Measurements from ENCODE around the gene ELFN2.

DNA sequence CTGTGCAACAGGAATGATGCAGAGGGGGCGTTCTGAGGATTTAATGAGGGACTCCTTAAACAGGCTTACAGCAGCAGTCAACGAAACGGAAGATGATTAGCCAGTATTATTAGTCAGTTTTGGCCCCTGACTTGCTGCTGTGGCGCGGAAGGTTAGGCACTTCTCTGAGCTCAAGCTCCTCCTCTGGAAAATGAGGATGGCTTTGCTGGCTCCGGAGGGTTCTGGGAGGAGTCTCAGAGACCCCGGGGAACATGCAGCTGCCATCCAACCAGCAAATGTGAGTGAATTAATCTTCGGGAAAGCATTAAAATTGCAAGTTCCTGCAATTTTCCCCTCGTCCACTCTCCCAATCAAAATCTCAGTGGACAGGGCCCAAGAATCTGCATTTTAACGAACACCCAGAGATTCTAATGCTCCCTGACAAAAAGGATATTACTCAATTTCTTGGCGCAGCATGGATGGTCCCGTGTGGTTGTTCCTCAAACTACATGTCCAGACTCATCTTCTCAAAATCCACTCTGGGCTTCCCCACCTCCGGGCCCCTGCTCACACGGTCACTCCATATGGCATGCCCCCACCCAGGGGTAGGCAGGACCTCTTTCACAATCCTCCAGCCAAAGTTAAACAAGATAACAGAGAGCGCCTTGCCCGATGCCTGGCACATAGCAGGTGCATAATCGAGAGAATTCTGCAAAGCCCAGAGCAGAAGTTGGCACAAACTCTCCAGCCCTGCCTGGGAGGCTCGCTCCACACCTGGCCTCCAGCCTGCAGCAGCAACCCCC, 6.4 kb downstream of the ELFN2 start:
- TF ChIP-seq, protein P1, sequence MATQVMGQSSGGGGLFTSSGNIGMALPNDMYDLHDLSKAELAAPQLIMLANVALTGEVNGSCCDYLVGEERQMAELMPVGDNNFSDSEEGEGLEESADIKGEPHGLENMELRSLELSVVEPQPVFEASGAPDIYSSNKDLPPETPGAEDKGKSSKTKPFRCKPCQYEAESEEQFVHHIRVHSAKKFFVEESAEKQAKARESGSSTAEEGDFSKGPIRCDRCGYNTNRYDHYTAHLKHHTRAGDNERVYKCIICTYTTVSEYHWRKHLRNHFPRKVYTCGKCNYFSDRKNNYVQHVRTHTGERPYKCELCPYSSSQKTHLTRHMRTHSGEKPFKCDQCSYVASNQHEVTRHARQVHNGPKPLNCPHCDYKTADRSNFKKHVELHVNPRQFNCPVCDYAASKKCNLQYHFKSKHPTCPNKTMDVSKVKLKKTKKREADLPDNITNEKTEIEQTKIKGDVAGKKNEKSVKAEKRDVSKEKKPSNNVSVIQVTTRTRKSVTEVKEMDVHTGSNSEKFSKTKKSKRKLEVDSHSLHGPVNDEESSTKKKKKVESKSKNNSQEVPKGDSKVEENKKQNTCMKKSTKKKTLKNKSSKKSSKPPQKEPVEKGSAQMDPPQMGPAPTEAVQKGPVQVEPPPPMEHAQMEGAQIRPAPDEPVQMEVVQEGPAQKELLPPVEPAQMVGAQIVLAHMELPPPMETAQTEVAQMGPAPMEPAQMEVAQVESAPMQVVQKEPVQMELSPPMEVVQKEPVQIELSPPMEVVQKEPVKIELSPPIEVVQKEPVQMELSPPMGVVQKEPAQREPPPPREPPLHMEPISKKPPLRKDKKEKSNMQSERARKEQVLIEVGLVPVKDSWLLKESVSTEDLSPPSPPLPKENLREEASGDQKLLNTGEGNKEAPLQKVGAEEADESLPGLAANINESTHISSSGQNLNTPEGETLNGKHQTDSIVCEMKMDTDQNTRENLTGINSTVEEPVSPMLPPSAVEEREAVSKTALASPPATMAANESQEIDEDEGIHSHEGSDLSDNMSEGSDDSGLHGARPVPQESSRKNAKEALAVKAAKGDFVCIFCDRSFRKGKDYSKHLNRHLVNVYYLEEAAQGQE (IDR thresholded peaks at IDR 0.05; ENCODE audit: borderline replicate concordance): no peak
- TF ChIP-seq, protein P2, sequence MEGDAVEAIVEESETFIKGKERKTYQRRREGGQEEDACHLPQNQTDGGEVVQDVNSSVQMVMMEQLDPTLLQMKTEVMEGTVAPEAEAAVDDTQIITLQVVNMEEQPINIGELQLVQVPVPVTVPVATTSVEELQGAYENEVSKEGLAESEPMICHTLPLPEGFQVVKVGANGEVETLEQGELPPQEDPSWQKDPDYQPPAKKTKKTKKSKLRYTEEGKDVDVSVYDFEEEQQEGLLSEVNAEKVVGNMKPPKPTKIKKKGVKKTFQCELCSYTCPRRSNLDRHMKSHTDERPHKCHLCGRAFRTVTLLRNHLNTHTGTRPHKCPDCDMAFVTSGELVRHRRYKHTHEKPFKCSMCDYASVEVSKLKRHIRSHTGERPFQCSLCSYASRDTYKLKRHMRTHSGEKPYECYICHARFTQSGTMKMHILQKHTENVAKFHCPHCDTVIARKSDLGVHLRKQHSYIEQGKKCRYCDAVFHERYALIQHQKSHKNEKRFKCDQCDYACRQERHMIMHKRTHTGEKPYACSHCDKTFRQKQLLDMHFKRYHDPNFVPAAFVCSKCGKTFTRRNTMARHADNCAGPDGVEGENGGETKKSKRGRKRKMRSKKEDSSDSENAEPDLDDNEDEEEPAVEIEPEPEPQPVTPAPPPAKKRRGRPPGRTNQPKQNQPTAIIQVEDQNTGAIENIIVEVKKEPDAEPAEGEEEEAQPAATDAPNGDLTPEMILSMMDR (IDR thresholded peaks at IDR 0.05; ENCODE audit: poor library complexity, severe bottlenecking): no peak
- TF ChIP-seq EP300 (conservative IDR thresholded peaks at IDR 0.05; ENCODE audit: poor library complexity, severe bottlenecking) (no peak), MXI1 (conservative IDR thresholded peaks at IDR 0.05; ENCODE audit: poor library complexity, severe bottlenecking) (no peak), SMC3 (conservative IDR thresholded peaks at IDR 0.05; ENCODE audit: poor library complexity) (no peak), POLR2AphosphoS5 (IDR thresholded peaks at IDR 0.05) (no peak)

All from neural cell (in vitro differentiated cells).